Neural progenitor cell (in vitro differentiated cells): ENCODE results near the gene TTC8. TPM values are rescaled to one million over a fixed set of nuclear protein-coding genes. Genes with fewer than 3 reads are reported as not detected.
"Not testable (repeated sequence)": the region's sequence is repeated elsewhere in the genome, so short reads cannot be mapped to it uniquely, and the experiment has no call there.

Experiments
- DNase-seq: peaks from one replicate; pipeline ENCODE4 v3.0.0-alpha.2; 2016; ENCODE audit warnings: low spot score
- H2AFZ ChIP-seq: fragments of 200-600 bp; sonication (generic); replicated peaks from 2 replicates; pipeline ENCODE4 v1.6.1; 2016; ENCODE audit warnings: antibody characterized with exemption
- H3F3A ChIP-seq: fragments of 200-600 bp; sonication (generic); 2 replicates; pipeline ENCODE4 v1.6.1; 2016; ENCODE audit warnings: antibody characterized with exemption, low read depth
- H3K27ac ChIP-seq: fragments of 200-600 bp; sonication (generic); 2 replicates; pipeline ENCODE4 v1.5.1; 2016; ENCODE audit warnings: mild to moderate bottlenecking
- H3K27me3 ChIP-seq: fragments of 200-600 bp; sonication (generic); 2 replicates; pipeline ENCODE4 v1.6.1; 2016; ENCODE audit warnings: mild to moderate bottlenecking, moderate library complexity
- H3K36me3 ChIP-seq: fragments of 200-600 bp; sonication (generic); 2 replicates; pipeline ENCODE4 v1.5.1; 2016
- H3K4me1 ChIP-seq: fragments of 200-600 bp; sonication (generic); 2 replicates; pipeline ENCODE4 v1.6.1; 2016; ENCODE audit warnings: mixed run types
- H3K4me2 ChIP-seq: fragments of 200-600 bp; sonication (generic); 2 replicates; pipeline ENCODE4 v1.6.1; 2016
- H3K4me3 ChIP-seq: fragments of 200-600 bp; sonication (generic); 2 replicates; pipeline ENCODE4 v1.5.1; 2016
- H3K79me2 ChIP-seq: fragments of 200-600 bp; sonication (generic); 2 replicates; pipeline ENCODE4 v1.6.1; 2016; ENCODE audit warnings: low read depth
- H3K9ac ChIP-seq: fragments of 200-600 bp; sonication (generic); 2 replicates; pipeline ENCODE4 v1.6.1; 2016
- H3K9me3 ChIP-seq: fragments of 200-600 bp; sonication (generic); 2 replicates; pipeline ENCODE4 v1.5.1; 2016; ENCODE audit warnings: low read depth
- H4K20me1 ChIP-seq: fragments of 200-600 bp; sonication (generic); 2 replicates; pipeline ENCODE4 v1.6.1; 2016; ENCODE audit warnings: low read depth
- H3K27ac Mint-ChIP-seq: 3 replicates; pipeline ENCODE4 v1.8.0; 2021; ENCODE audit warnings: mixed read lengths
- H3K27me3 Mint-ChIP-seq: 2 replicates; pipeline ENCODE4 v1.8.0; 2022; ENCODE audit warnings: low read depth, mild to moderate bottlenecking, inconsistent platforms, moderate library complexity, mixed read lengths; ENCODE audit not compliant: insufficient read depth
- H3K36me3 Mint-ChIP-seq: 3 replicates; pipeline ENCODE4 v1.8.0; 2021; ENCODE audit warnings: mixed read lengths
- H3K4me1 Mint-ChIP-seq: 3 replicates; pipeline ENCODE4 v1.8.0; 2021; ENCODE audit warnings: mixed read lengths
- H3K4me3 Mint-ChIP-seq: 3 replicates; pipeline ENCODE4 v1.8.0; 2021; ENCODE audit warnings: mild to moderate bottlenecking, moderate library complexity, mixed read lengths
- H3K9me3 Mint-ChIP-seq: 3 replicates; pipeline ENCODE4 v1.8.0; 2020; ENCODE audit warnings: mixed read lengths
- EZH2 ChIP-seq: fragments of 200-600 bp; sonication (generic); IDR thresholded peaks from 2 replicates; pipeline ENCODE4 v1.6.1; 2017; ENCODE audit warnings: antibody characterized with exemption, mild to moderate bottlenecking, moderate library complexity
- EZH2phosphoT487 ChIP-seq: fragments of 200-600 bp; sonication (generic); IDR thresholded peaks from 2 replicates; pipeline ENCODE4 v1.6.1; 2017; ENCODE audit warnings: antibody characterized with exemption
- total RNA-seq: library from RNA; depleted of rRNA; stranded (reverse); fragments of >200 nt; gene quantifications from 2 replicates; pipeline ENCODE4 v1.2.3, GENCODE V29; 2015; ENCODE audit warnings: low replicate concordance
- TF ChIP-seq, protein P1 (sequence below): fragments of 200-600 bp; sonication (generic); IDR thresholded peaks from 2 replicates; pipeline ENCODE4 v1.5.1; 2017; ENCODE audit warnings: antibody characterized with exemption, mild to moderate bottlenecking

Gene TTC8
- total RNA-seq, 1 donor from 2014 or later: 35.0 TPM

DNA sequence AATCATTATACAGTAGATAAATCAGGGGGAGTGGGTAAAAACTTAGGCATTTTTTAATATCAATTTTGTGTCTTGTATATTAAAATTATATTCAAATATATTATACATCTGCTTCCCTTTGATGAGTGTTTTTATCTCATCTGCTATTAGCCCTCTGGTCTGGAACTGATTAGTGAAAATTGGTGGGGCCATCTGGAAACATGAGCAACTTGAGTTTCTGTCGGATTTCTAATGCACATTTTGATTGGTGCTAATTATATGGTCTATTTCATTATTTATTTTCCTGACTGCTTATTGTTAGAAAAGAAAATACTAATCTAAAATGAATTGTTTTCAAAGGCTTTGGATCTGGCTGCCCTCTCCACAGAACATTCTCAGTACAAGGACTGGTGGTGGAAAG lies 28.2 kb downstream of the TTC8 start:
- Histone ChIP-seq H3K4me2 (no peak overlapping the region), H3K27me3 (no peaks in the 10 kb centered on the region), H3F3A (no peaks in the 10 kb centered on the region), H2AFZ (no peak overlapping the region), H3K27ac (no peak overlapping the region), H3K4me1 (peaks cover 17% of the 10 kb centered on the region), H3K79me2 (no peaks in the 10 kb centered on the region), H3K9me3 (no peaks in the 10 kb centered on the region), H3K9ac (no peak overlapping the region), H3K4me3 (no peak overlapping the region), H3K36me3 (no peaks in the 10 kb centered on the region), H4K20me1 (no peaks in the 10 kb centered on the region)
- TF ChIP-seq EZH2phosphoT487: no peak
- TF ChIP-seq, protein P1, sequence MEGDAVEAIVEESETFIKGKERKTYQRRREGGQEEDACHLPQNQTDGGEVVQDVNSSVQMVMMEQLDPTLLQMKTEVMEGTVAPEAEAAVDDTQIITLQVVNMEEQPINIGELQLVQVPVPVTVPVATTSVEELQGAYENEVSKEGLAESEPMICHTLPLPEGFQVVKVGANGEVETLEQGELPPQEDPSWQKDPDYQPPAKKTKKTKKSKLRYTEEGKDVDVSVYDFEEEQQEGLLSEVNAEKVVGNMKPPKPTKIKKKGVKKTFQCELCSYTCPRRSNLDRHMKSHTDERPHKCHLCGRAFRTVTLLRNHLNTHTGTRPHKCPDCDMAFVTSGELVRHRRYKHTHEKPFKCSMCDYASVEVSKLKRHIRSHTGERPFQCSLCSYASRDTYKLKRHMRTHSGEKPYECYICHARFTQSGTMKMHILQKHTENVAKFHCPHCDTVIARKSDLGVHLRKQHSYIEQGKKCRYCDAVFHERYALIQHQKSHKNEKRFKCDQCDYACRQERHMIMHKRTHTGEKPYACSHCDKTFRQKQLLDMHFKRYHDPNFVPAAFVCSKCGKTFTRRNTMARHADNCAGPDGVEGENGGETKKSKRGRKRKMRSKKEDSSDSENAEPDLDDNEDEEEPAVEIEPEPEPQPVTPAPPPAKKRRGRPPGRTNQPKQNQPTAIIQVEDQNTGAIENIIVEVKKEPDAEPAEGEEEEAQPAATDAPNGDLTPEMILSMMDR: no peak
- TF ChIP-seq EZH2: no peak
- Mint-ChIP-seq H3K4me1 (peaks cover 9% of the 10 kb centered on the region), H3K27ac (peak overlapping the region; percentile 73), H3K36me3 (peaks cover 5% of the 10 kb centered on the region), H3K9me3 (no peaks in the 10 kb centered on the region), H3K27me3 (no peaks in the 10 kb centered on the region), H3K4me3 (no peak overlapping the region)
- DNase-seq: no peak

DNA sequence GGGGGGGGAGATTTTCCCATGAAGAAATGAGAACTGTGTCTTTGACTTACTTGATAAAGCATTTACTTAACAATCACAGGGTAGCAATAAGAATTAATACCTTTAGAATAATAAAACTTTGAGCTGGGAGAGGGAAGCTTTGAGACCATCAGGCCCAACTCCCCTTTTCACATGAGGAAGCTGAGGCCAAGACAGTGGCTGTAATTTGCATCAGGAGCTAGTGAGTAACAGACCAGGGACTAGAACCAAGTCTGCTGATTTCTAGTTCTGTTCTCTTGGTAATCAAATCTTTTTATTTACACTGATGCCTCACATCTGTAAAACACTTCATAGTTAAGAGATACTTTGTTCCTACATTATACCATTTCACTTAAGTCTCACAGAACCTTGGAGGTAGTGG lies 28.7 kb downstream of the TTC8 start:
- Histone ChIP-seq H3K36me3 (no peaks in the 10 kb centered on the region), H3K27ac (peak overlapping the region; percentile 43), H3K27me3 (no peaks in the 10 kb centered on the region), H3K4me3 (no peak overlapping the region), H3K9ac (no peak overlapping the region), H4K20me1 (no peaks in the 10 kb centered on the region), H3F3A (no peaks in the 10 kb centered on the region), H3K4me1 (peaks cover 17% of the 10 kb centered on the region), H3K4me2 (no peak overlapping the region), H3K9me3 (no peaks in the 10 kb centered on the region), H2AFZ (no peak overlapping the region), H3K79me2 (no peaks in the 10 kb centered on the region)
- Mint-ChIP-seq H3K36me3 (peaks cover 6% of the 10 kb centered on the region), H3K9me3 (no peaks in the 10 kb centered on the region), H3K27me3 (no peaks in the 10 kb centered on the region), H3K27ac (no peak overlapping the region), H3K4me1 (peaks cover 9% of the 10 kb centered on the region), H3K4me3 (no peak overlapping the region)
- no peak for TF ChIP-seq EZH2
- TF ChIP-seq, protein P1: no peak
- no peak for TF ChIP-seq EZH2phosphoT487
- DNase-seq: no peak

DNA sequence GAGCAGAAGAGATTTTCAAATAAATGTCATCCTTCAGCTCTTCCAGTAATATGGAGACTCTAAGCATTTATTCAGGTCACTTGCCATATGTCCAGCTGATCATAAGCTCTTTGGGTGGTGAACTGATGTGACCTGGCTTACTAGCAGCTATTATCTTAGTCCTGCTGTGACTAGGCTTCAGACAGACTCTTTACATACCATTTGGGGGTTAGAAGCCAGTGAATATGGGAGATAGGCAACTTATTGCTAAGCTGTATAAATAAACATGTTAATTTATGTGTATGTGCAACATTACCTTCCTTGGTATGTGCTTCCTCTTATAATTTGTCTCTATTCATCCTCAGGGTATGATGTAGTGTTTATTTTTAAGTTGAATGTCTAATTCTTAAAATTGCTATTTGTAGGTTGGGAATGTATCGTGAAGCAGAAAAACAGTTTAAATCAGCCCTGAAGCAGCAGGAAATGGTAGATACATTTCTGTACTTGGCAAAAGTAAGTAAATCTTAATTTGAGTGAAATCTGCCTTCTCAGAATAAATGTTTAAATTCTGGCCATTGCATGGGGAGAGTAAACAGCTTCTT lies 32.4 kb downstream of the TTC8 start:
- Histone ChIP-seq H4K20me1 (no peaks in the 10 kb centered on the region), H3K27me3 (no peaks in the 10 kb centered on the region), H3K4me3 (no peak overlapping the region), H3K4me2 (no peak overlapping the region), H3K79me2 (no peaks in the 10 kb centered on the region), H3F3A (no peaks in the 10 kb centered on the region), H3K9ac (no peak overlapping the region), H3K27ac (no peak overlapping the region), H3K9me3 (no peaks in the 10 kb centered on the region), H2AFZ (no peak overlapping the region), H3K4me1 (peaks cover 6% of the 10 kb centered on the region), H3K36me3 (peaks cover 6% of the 10 kb centered on the region)
- no peak for DNase-seq
- Mint-ChIP-seq H3K4me3 (no peak overlapping the region), H3K9me3 (no peaks in the 10 kb centered on the region), H3K36me3 (peaks cover 22% of the 10 kb centered on the region), H3K27ac (no peak overlapping the region), H3K4me1 (no peaks in the 10 kb centered on the region), H3K27me3 (no peaks in the 10 kb centered on the region)
- no peak for TF ChIP-seq EZH2phosphoT487
- TF ChIP-seq, protein P1: no peak
- no peak for TF ChIP-seq EZH2

DNA sequence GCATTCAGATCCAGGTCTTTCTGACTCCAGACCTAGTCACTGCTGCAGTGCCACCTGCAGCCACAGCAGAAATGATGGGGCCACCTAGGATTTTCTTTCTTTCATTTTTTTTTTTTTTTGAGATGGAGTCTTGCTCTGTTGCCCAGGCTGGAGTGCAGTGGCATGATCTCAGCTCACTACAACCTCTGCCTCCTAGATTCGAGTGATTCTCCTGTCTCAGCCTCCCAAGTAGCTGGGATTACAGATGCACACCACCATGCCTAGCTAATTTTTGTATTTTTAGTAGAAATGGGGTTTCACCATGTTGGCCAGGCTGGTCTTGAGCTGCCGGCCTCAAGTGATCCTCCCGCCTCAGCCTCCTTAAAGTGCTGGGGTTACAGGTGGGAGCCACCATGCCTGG lies 33.4 kb downstream of the TTC8 start:
- H3K4me2 ChIP-seq, H3K27me3 Mint-ChIP-seq, H3K4me1 Mint-ChIP-seq, H3K9me3 ChIP-seq, H3K4me3 Mint-ChIP-seq, H3K79me2 ChIP-seq, H4K20me1 ChIP-seq, H3K27me3 ChIP-seq, H3K4me3 ChIP-seq, H3K9ac ChIP-seq, H3K4me1 ChIP-seq, H3K27ac Mint-ChIP-seq, H2AFZ ChIP-seq, H3K9me3 Mint-ChIP-seq, H3K27ac ChIP-seq, H3K36me3 ChIP-seq, H3F3A ChIP-seq, DNase-seq: not testable (repeated sequence)
- H3K36me3 Mint-ChIP-seq: peaks cover 28% of the 10 kb centered on the region

DNA sequence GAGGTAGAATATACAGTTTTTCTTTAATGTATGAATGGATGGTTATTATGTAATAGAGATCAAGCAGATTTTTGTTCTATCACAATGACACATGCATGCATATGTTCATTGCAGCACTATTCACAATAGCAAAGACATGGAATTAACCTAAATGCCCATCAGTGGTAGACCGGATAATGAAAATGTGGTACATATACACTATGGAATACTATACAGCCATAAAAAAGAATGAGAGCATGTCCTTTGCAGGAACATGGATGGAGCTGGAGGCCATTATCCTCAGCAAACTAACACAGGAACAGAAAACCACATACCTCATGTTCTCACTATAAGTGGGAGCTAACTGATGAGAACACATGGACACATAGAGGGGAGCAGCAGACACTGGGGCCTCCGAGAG lies 34.7 kb downstream of the TTC8 start:
- not testable (repeated sequence) for H3K79me2 ChIP-seq, H3K27ac Mint-ChIP-seq, H3K27me3 Mint-ChIP-seq, H3K4me1 ChIP-seq, H3K4me3 ChIP-seq, H3K27ac ChIP-seq, H3K4me3 Mint-ChIP-seq, H2AFZ ChIP-seq, H3K36me3 ChIP-seq, H3K9me3 Mint-ChIP-seq, H3K9ac ChIP-seq, H3K4me2 ChIP-seq, H4K20me1 ChIP-seq, H3K9me3 ChIP-seq, H3F3A ChIP-seq, H3K27me3 ChIP-seq, DNase-seq, H3K4me1 Mint-ChIP-seq
- H3K36me3 Mint-ChIP-seq: peaks cover 32% of the 10 kb centered on the region
